ENCODE results near the gene PVR. TPM values are rescaled to one million over a fixed set of nuclear protein-coding genes. Genes with fewer than 3 reads are reported as not detected.
A peak's percentile ranks its signal among the peaks of the same experiment; 100 is the strongest.
"Not testable (repeated sequence)": the region's sequence is repeated elsewhere in the genome, so short reads cannot be mapped to it uniquely, and the experiment has no call there.

Gene PVR
- total RNA-seq, 1 donor from 2014 or later, result 26.0 TPM

GRCh38 chr19:44607049-44607448 lies 36.7 kb upstream of the PVR start:
- no peak overlapping the region for H3K27ac ChIP-seq
- H3K27me3 ChIP-seq, result no peaks in the 10 kb centered on the region
- intact Hi-C loops (cut with DNase I), result no loop called here
- no peaks in the 10 kb centered on the region for H3K9me3 ChIP-seq
- no peak for DNase-seq (ENCODE audit: extremely low spot score in 2 of 2)
- H3K4me1 ChIP-seq, result no peaks in the 10 kb centered on the region
- H3K4me3 ChIP-seq, result no peak overlapping the region
- TF ChIP-seq POLR2A (IDR thresholded peaks at IDR 0.05) (no peak), POLR2AphosphoS5 (IDR thresholded peaks at IDR 0.05; ENCODE audit: insufficient read depth in 1 of 2, low read depth in 1 of 2) (peak in 1 of 2 donors; percentile 70)
- H3K36me3 ChIP-seq, result no peaks in the 10 kb centered on the region

- H3K9me3 ChIP-seq, result no peaks in the 10 kb centered on the region
- TF ChIP-seq POLR2AphosphoS5 (IDR thresholded peaks at IDR 0.05; ENCODE audit: insufficient read depth in 1 of 2, low read depth in 1 of 2), result no peak
- no peak for TF ChIP-seq CTCF (IDR thresholded peaks at IDR 0.05)
- no peak for TF ChIP-seq POLR2A (IDR thresholded peaks at IDR 0.05)
- no peaks in the 10 kb centered on the region for H3K4me1 ChIP-seq
- no peaks in the 10 kb centered on the region for H3K27me3 ChIP-seq
- intact Hi-C loops (cut with DNase I), result no loop called here
- no peak overlapping the region for H3K4me3 ChIP-seq
- no peak overlapping the region for H3K27ac ChIP-seq
- no peak for DNase-seq (ENCODE audit: extremely low spot score in 2 of 2)
- no peaks in the 10 kb centered on the region for H3K36me3 ChIP-seq
Observed at GRCh38 chr19:44607917-44608316, 35.8 kb upstream of the PVR start.

- intact Hi-C loops (cut with DNase I), result no loop called here
- TF ChIP-seq POLR2AphosphoS5 (IDR thresholded peaks at IDR 0.05; ENCODE audit: insufficient read depth in 1 of 2, low read depth in 1 of 2) (no peak), POLR2A (IDR thresholded peaks at IDR 0.05) (no peak), CTCF (IDR thresholded peaks at IDR 0.05) (no peak)
- H3K27me3 ChIP-seq, result no peaks in the 10 kb centered on the region
- H3K36me3 ChIP-seq, result no peaks in the 10 kb centered on the region
- no peak for DNase-seq (ENCODE audit: extremely low spot score in 2 of 2)
- H3K4me3 ChIP-seq, result no peak overlapping the region
- no peak overlapping the region for H3K27ac ChIP-seq
- no peaks in the 10 kb centered on the region for H3K4me1 ChIP-seq
- no peaks in the 10 kb centered on the region for H3K9me3 ChIP-seq
Observed at GRCh38 chr19:44608391-44608821, 35.3 kb upstream of the PVR start.

- DNase-seq (ENCODE audit: extremely low spot score in 2 of 2), result no peak
- Histone ChIP-seq H3K9me3 (no peaks in the 10 kb centered on the region), H3K36me3 (no peaks in the 10 kb centered on the region), H3K4me3 (no peak overlapping the region), H3K27me3 (no peaks in the 10 kb centered on the region), H3K27ac (no peak overlapping the region), H3K4me1 (no peaks in the 10 kb centered on the region)
- TF ChIP-seq POLR2A (IDR thresholded peaks at IDR 0.05), result no peak
- TF ChIP-seq CTCF (IDR thresholded peaks at IDR 0.05), result no peak
- no peak for TF ChIP-seq POLR2AphosphoS5 (IDR thresholded peaks at IDR 0.05; ENCODE audit: insufficient read depth in 1 of 2, low read depth in 1 of 2)
- intact Hi-C loops (cut with DNase I), result no loop called here
Observed at GRCh38 chr19:44609219-44609618, 34.5 kb upstream of the PVR start.

GRCh38 chr19:44610497-44610896 lies 33.2 kb upstream of the PVR start:
- H3K4me1 ChIP-seq; H3K36me3 ChIP-seq; H3K27me3 ChIP-seq; DNase-seq (ENCODE audit: extremely low spot score in 2 of 2); H3K4me3 ChIP-seq; H3K9me3 ChIP-seq; H3K27ac ChIP-seq; intact Hi-C loops (cut with DNase I): not testable (repeated sequence)

GRCh38 chr19:44611812-44612295 lies 31.9 kb upstream of the PVR start:
- H3K36me3 ChIP-seq, result no peaks in the 10 kb centered on the region
- H3K4me3 ChIP-seq, result no peak overlapping the region
- intact Hi-C loops (cut with DNase I), result no loop called here
- H3K9me3 ChIP-seq, result no peaks in the 10 kb centered on the region
- no peak for DNase-seq (ENCODE audit: extremely low spot score in 2 of 2)
- TF ChIP-seq POLR2AphosphoS5 (IDR thresholded peaks at IDR 0.05; ENCODE audit: insufficient read depth in 1 of 2, low read depth in 1 of 2), result no peak
- no peak for TF ChIP-seq POLR2A (IDR thresholded peaks at IDR 0.05)
- no peak for TF ChIP-seq CTCF (IDR thresholded peaks at IDR 0.05)
- no peaks in the 10 kb centered on the region for H3K4me1 ChIP-seq
- H3K27ac ChIP-seq, result no peak overlapping the region
- no peaks in the 10 kb centered on the region for H3K27me3 ChIP-seq
